ENCODE data around the gene COQ10A. TPM values are rescaled to one million over a fixed set of nuclear protein-coding genes. Genes with fewer than 3 reads are reported as not detected.

Gene COQ10A
- total and polyA plus RNA-seq, 4 donors: 3.2 to 40.7 (median 15.5) TPM

- Histone ChIP-seq H3K27ac (ENCODE audit: low read depth in 1 of 2, low read length in 2 of 2) (no peak overlapping the region), H3K4me1 (ENCODE audit: control insufficient read depth in 4 of 4, insufficient read depth in 4 of 4, low read length in 3 of 4) (peaks cover 3 to 35% (median 32%) of the 10 kb centered on the region in 4 donors), H3K36me3 (ENCODE audit: control insufficient read depth in 4 of 4, insufficient read depth in 3 of 4, low read depth in 1 of 4, low read length in 3 of 4) (peaks cover 10 to 36% (median 27%) of the 10 kb centered on the region in 4 donors), H3K4me3 (ENCODE audit: low read depth in 1 of 3, low read length in 3 of 3) (no peak overlapping the region), H3K9me3 (ENCODE audit: control insufficient read depth in 4 of 4, low read length in 3 of 4) (no peaks in the 10 kb centered on the region), H3K27me3 (ENCODE audit: control insufficient read depth in 4 of 4, insufficient read depth in 4 of 4, low read length in 3 of 4) (no peaks in the 10 kb centered on the region), H3K9ac (ENCODE audit: low read depth in 1 of 2, low read length in 2 of 2) (no peak overlapping the region)
- no peak for DNase-seq (ENCODE audit: low spot score)
- WGBS: 37% methylated on average over 4 of the region's 4 CpGs
- TF ChIP-seq RXRA (IDR thresholded peaks at IDR 0.05): no peak
- TF ChIP-seq, protein P1, sequence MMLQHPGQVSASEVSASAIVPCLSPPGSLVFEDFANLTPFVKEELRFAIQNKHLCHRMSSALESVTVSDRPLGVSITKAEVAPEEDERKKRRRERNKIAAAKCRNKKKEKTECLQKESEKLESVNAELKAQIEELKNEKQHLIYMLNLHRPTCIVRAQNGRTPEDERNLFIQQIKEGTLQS (IDR thresholded peaks at IDR 0.05): no peak
- no peak for TF ChIP-seq HNF4A (conservative IDR thresholded peaks at IDR 0.05)
- no peak for TF ChIP-seq SP1 (IDR thresholded peaks at IDR 0.05)
- TF ChIP-seq JUND (IDR thresholded peaks at IDR 0.05): no peak
- no peak for TF ChIP-seq FOXA2 (IDR thresholded peaks at IDR 0.05)
- no peak for TF ChIP-seq YY1 (IDR thresholded peaks at IDR 0.05)
- TF ChIP-seq, protein P2, sequence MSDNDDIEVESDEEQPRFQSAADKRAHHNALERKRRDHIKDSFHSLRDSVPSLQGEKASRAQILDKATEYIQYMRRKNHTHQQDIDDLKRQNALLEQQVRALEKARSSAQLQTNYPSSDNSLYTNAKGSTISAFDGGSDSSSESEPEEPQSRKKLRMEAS (IDR thresholded peaks at IDR 0.05): no peak
- TF ChIP-seq, protein P3, sequence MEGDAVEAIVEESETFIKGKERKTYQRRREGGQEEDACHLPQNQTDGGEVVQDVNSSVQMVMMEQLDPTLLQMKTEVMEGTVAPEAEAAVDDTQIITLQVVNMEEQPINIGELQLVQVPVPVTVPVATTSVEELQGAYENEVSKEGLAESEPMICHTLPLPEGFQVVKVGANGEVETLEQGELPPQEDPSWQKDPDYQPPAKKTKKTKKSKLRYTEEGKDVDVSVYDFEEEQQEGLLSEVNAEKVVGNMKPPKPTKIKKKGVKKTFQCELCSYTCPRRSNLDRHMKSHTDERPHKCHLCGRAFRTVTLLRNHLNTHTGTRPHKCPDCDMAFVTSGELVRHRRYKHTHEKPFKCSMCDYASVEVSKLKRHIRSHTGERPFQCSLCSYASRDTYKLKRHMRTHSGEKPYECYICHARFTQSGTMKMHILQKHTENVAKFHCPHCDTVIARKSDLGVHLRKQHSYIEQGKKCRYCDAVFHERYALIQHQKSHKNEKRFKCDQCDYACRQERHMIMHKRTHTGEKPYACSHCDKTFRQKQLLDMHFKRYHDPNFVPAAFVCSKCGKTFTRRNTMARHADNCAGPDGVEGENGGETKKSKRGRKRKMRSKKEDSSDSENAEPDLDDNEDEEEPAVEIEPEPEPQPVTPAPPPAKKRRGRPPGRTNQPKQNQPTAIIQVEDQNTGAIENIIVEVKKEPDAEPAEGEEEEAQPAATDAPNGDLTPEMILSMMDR (IDR thresholded peaks at IDR 0.05; ENCODE audit: low read depth, low read length, missing input control): no peak
- TF ChIP-seq RAD21 (IDR thresholded peaks at IDR 0.05): no peak
- no peak for TF ChIP-seq TAF1 (conservative IDR thresholded peaks at IDR 0.05)
- no peak for TF ChIP-seq GABPA (IDR thresholded peaks at IDR 0.05 in 1 of 2, conservative IDR thresholded peaks at IDR 0.05 in 1 of 2)
- no peak for TF ChIP-seq FOXA1 (IDR thresholded peaks at IDR 0.05)
- no peak for TF ChIP-seq EGR1 (IDR thresholded peaks at IDR 0.05; ENCODE audit: low read depth in 2 of 2)
- TF ChIP-seq, protein P4, sequence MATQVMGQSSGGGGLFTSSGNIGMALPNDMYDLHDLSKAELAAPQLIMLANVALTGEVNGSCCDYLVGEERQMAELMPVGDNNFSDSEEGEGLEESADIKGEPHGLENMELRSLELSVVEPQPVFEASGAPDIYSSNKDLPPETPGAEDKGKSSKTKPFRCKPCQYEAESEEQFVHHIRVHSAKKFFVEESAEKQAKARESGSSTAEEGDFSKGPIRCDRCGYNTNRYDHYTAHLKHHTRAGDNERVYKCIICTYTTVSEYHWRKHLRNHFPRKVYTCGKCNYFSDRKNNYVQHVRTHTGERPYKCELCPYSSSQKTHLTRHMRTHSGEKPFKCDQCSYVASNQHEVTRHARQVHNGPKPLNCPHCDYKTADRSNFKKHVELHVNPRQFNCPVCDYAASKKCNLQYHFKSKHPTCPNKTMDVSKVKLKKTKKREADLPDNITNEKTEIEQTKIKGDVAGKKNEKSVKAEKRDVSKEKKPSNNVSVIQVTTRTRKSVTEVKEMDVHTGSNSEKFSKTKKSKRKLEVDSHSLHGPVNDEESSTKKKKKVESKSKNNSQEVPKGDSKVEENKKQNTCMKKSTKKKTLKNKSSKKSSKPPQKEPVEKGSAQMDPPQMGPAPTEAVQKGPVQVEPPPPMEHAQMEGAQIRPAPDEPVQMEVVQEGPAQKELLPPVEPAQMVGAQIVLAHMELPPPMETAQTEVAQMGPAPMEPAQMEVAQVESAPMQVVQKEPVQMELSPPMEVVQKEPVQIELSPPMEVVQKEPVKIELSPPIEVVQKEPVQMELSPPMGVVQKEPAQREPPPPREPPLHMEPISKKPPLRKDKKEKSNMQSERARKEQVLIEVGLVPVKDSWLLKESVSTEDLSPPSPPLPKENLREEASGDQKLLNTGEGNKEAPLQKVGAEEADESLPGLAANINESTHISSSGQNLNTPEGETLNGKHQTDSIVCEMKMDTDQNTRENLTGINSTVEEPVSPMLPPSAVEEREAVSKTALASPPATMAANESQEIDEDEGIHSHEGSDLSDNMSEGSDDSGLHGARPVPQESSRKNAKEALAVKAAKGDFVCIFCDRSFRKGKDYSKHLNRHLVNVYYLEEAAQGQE (IDR thresholded peaks at IDR 0.05): no peak
- TF ChIP-seq NR2F2 (IDR thresholded peaks at IDR 0.05): no peak
- no peak for TF ChIP-seq HNF4G (IDR thresholded peaks at IDR 0.05)
- no peak for TF ChIP-seq ZBTB33 (IDR thresholded peaks at IDR 0.05)
Measured at GRCh38 chr12:56286044-56286830, 19.5 kb downstream of the COQ10A start.
